ENCODE measurements around the gene DGLUCY. TPM values are rescaled to one million over a fixed set of nuclear protein-coding genes. Genes with fewer than 3 reads are reported as not detected.

The DGLUCY gene
- total RNA-seq, 1 donor = 39.7 TPM

DNA sequence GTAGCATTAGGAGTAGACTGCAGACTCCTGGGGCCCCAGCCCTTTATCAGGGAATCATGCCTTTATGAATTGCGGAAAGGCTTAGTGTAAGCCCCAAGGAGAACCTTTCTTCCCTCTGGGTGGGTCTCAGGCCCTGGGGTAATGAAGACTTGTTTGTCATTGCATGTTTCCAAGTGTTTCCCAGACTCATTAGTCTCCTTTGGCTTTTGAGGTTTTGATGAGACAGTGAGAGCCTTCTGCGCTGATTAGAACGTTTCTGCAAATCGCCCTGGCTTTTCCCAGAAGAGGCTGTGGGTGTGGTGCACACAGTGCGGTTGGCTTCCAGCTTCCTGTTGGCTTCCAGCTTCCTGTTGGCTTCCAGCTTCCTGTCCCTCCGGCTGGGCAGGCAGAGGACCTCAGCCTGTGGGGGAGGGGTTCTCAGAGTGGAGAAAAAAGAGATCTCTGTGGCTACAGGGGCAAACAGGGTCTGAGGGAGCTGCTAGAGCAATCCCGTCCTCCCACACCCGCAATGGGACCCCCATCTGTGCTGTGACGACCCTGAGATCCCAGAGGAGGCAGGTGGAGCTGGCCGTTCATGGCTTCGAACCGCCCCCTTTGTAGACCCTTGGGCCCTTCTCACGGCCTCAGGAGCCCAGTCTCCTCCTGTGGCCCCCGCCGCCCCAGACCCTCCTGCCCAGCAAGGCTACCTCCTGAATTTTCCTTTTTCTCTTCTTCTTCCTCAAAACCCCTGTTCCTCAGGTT lies 88.5 kb downstream of the DGLUCY start:
- TF ChIP-seq, protein P1, sequence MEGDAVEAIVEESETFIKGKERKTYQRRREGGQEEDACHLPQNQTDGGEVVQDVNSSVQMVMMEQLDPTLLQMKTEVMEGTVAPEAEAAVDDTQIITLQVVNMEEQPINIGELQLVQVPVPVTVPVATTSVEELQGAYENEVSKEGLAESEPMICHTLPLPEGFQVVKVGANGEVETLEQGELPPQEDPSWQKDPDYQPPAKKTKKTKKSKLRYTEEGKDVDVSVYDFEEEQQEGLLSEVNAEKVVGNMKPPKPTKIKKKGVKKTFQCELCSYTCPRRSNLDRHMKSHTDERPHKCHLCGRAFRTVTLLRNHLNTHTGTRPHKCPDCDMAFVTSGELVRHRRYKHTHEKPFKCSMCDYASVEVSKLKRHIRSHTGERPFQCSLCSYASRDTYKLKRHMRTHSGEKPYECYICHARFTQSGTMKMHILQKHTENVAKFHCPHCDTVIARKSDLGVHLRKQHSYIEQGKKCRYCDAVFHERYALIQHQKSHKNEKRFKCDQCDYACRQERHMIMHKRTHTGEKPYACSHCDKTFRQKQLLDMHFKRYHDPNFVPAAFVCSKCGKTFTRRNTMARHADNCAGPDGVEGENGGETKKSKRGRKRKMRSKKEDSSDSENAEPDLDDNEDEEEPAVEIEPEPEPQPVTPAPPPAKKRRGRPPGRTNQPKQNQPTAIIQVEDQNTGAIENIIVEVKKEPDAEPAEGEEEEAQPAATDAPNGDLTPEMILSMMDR (IDR thresholded peaks at IDR 0.05; ENCODE audit: insufficient read depth, low read depth, low read length) = no peak
- no peak overlapping the region for H3K4me3 ChIP-seq (ENCODE audit: low read depth, low read length)
- peak; percentile 59 for DNase-seq (ENCODE audit: low read depth)

DNA sequence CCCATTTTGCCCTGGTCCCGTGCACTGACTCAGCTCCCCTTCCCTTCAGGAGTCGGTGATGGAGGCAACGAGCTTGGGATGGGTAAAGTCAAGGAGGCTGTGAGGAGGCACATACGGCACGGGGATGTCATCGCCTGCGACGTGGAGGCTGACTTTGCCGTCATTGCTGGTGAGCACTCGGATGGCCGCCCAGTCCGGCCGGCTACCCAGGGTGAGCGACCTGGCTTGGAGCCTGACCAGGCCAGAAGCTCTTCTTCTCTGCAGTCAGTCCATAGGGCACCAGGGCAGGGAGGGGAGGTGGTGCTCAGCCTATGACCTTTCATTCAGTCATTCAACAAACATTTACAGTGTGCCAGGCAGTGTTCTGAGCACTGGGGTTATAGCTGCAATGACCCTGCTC lies 90.8 kb downstream of the DGLUCY start:
- no peak for DNase-seq (ENCODE audit: low read depth)
- no peak overlapping the region for H3K4me3 ChIP-seq (ENCODE audit: low read depth, low read length)
- TF ChIP-seq, protein P1 (IDR thresholded peaks at IDR 0.05; ENCODE audit: insufficient read depth, low read depth, low read length) = no peak

DNA sequence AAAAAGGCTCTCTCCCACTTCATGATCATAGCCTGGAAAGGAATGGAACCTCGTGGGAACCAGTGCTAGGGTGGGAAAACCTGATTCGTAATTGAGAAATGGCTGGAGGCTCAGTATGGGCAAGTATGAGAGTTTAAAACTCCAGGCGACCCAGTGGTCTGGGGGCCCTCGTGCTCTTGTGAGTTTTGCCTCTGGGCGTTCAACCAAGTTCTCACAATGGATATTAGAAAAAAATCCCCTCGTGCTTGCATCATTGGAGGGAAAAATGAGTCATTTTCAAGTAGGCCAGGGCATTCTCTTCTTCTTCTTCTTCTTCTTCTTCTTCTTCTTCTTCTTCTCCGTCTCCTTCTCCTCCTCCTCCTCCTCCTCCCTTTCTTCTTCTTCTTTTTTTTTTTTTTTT lies 91.6 kb downstream of the DGLUCY start:
- TF ChIP-seq, protein P1 (IDR thresholded peaks at IDR 0.05; ENCODE audit: insufficient read depth, low read depth, low read length) = no peak
- no peak overlapping the region for H3K4me3 ChIP-seq (ENCODE audit: low read depth, low read length)
- no peak for DNase-seq (ENCODE audit: low read depth)

DNA sequence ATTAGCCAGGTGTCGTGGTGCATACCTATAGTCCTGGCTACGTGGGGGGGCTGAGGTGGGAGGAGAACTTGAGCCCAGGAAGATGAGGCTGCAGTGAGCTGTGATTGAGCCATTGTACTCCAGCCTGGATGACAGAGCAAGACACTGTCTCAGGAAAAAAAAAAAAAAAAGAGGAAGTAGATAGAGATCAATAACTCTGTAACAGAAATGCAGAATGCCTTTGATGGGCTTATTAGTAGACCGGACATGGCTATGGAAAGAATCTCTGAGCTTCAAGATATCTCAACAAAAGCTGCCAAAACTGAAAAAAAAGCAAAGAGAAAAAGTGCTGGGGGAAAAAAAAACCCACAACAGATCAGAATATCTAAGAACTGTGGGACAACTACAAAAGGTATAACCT lies 93.1 kb downstream of the DGLUCY start:
- TF ChIP-seq, protein P1 (IDR thresholded peaks at IDR 0.05; ENCODE audit: insufficient read depth, low read depth, low read length) = no peak
- DNase-seq (ENCODE audit: low read depth) = no peak

DNA sequence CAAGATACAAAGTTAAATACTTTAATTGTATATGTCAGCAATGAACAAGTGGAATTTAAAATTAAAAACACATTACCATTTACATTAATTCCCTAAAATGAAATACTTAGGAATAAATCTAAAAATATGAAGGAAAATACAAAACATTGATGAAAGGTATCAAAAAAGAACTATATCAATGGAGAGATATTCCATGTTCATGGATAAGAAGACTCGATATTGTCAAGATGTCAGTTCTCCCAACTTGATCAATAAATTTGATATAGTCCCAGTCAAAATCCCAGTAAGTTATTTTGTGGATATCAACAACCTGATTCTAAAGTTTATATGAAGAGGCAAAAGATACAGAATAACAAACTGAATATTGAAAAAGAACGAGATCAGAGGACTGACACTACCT lies 97.1 kb downstream of the DGLUCY start:
- TF ChIP-seq, protein P1 (IDR thresholded peaks at IDR 0.05; ENCODE audit: insufficient read depth, low read depth, low read length) = no peak
- no peak for DNase-seq (ENCODE audit: low read depth)
- H3K4me3 ChIP-seq (ENCODE audit: low read depth, low read length) = no peak overlapping the region

More for the DNA sequence above, 93.1 kb downstream of the DGLUCY start:
- H3K4me3 ChIP-seq (ENCODE audit: low read depth, low read length) = no peak overlapping the region

DNA sequence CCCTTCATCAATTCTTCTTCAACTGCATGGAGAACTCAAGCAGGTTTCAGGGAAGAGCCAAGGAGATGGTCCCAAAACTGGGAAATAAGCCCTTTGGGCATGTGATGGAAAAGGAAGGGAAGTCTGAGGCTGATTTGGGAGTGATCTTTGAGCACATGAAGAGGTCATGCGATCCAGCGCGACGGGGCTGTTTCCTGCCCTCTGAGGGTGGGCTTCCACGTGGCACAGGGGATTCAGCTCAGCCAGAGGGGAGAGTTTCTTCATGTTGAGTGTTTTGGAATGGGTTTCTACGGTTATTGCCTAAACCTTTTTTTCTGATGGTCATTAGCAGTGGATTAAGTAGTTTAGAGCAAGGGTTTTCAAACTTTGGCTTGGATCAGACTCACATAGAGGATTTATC lies 100.4 kb downstream of the DGLUCY start:
- TF ChIP-seq, protein P1 (IDR thresholded peaks at IDR 0.05; ENCODE audit: insufficient read depth, low read depth, low read length) = no peak
- H3K4me3 ChIP-seq (ENCODE audit: low read depth, low read length) = no peak overlapping the region
- no peak for DNase-seq (ENCODE audit: low read depth)

DNA sequence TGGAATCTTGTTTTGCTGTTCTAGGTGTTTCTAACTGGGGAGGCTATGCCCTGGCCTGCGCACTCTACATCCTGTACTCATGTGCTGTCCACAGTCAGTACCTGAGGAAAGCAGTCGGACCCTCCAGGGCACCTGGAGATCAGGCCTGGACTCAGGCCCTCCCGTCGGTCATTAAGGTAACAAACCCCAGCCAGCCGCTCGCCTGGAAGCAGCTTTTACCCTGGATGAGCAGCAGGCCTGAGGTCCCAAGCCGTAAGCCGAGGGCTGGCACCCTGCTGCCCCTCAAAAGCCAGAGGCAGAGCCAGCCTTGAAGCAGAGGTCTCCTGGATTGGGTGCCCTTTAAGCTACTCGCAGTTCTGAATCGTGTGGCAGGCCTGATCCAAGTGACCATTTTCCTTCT lies 101.5 kb downstream of the DGLUCY start:
- DNase-seq (ENCODE audit: low read depth) = no peak
- H3K4me3 ChIP-seq (ENCODE audit: low read depth, low read length) = no peak overlapping the region
- TF ChIP-seq, protein P1 (IDR thresholded peaks at IDR 0.05; ENCODE audit: insufficient read depth, low read depth, low read length) = no peak
